DND-41 (cell line): ENCODE data around the gene PRRC2A.
A peak's percentile ranks its signal among the peaks of the same experiment; 100 is the strongest.

Experiments used
- ATAC-seq: fragments of 200-7000 bp; cut with Tn5 transposase; 3 replicates; pipeline ENCODE4 v1.9.1; 2021; ENCODE audit warnings: low read depth; ENCODE audit not compliant: insufficient read depth
- DNase-seq: peaks from one replicate; pipeline ENCODE4 v3.0.0-alpha.2; 2020
- H2AFZ ChIP-seq: 2 replicates; pipeline ENCODE4 v1.6.0; 2012; ENCODE audit warnings: low read depth, low read length
- H3K27ac ChIP-seq: 2 replicates; pipeline ENCODE4 v1.5.1; 2012; ENCODE audit warnings: low read length, inconsistent platforms
- H3K27me3 ChIP-seq: fragments of 200-600 bp; sonication (generic); 2 replicates; pipeline ENCODE4 v1.6.0; 2012; ENCODE audit warnings: low read length, mild to moderate bottlenecking, inconsistent platforms; ENCODE audit not compliant: insufficient read depth, poor library complexity
- H3K36me3 ChIP-seq: 2 replicates; pipeline ENCODE4 v1.5.1; 2012; ENCODE audit warnings: low read length, inconsistent platforms; ENCODE audit not compliant: insufficient read depth
- H3K4me1 ChIP-seq: 2 replicates; pipeline ENCODE4 v1.5.1; 2012; ENCODE audit warnings: mild to moderate bottlenecking, low read length; ENCODE audit not compliant: insufficient read depth
- H3K4me2 ChIP-seq: 2 replicates; pipeline ENCODE4 v1.6.0; 2012; ENCODE audit warnings: mild to moderate bottlenecking, moderate library complexity, low read length, inconsistent platforms; ENCODE audit not compliant: insufficient read depth
- H3K4me3 ChIP-seq, 2 experiments: fragments of 200-600 bp in 1 of 2; shearing (Covaris generic) in 1 of 2; 2 replicates each; pipeline ENCODE4 v1.5.1; 2012 to 2016; ENCODE audit warnings: inconsistent platforms in 2 of 2, low read length in 2 of 2, mild to moderate bottlenecking in 2 of 2, low read depth in 1 of 2, moderate library complexity in 1 of 2
- H3K79me2 ChIP-seq: 2 replicates; pipeline ENCODE4 v1.6.0; 2012; ENCODE audit warnings: low read length, inconsistent platforms; ENCODE audit not compliant: insufficient read depth
- H3K9ac ChIP-seq: 2 replicates; pipeline ENCODE4 v1.6.0; 2012; ENCODE audit warnings: low read depth, mild to moderate bottlenecking, inconsistent platforms, low read length, moderate library complexity
- H3K9me3 ChIP-seq: 2 replicates; pipeline ENCODE4 v1.5.1; 2012; ENCODE audit warnings: low read length, moderate library complexity, mild to moderate bottlenecking, inconsistent platforms; ENCODE audit not compliant: insufficient read depth, severe bottlenecking
- H4K20me1 ChIP-seq: 2 replicates; pipeline ENCODE4 v1.6.0; 2012; ENCODE audit warnings: low read length; ENCODE audit not compliant: insufficient read depth
- EZH2 ChIP-seq: IDR thresholded peaks from 3 replicates; pipeline ENCODE4 v1.6.1; 2012; ENCODE audit warnings: borderline replicate concordance, low read depth, mild to moderate bottlenecking, moderate library complexity, low read length, inconsistent platforms; ENCODE audit not compliant: severe bottlenecking
- TF ChIP-seq, protein P1 (sequence below): IDR thresholded peaks from 2 replicates; pipeline ENCODE4 v1.5.1; 2012; ENCODE audit warnings: borderline replicate concordance, low read length, moderate library complexity, mild to moderate bottlenecking; ENCODE audit not compliant: poor library complexity, severe bottlenecking; ENCODE audit errors: extremely low read depth

The PRRC2A gene

DNA sequence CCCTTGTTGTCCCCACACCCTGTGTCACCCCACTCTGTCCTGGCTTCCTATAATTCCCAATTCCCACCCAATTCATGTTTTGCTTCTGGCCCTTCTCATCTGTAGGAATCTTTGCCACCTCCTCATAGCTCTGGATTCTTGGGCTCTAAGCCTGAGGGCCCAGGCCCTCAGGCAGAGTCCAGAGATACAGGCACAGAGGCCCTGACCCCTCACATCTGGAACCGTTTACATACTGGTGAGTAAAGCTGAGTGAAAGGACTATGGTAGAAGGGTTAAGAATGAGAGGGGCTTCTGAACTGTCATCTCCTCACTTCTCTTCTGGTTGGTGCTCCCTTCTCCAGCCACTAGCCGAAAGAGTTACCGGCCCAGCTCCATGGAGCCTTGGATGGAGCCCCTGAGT lies 13.6 kb downstream of the PRRC2A start:
- peaks cover 67% of the 10 kb centered on the region for H4K20me1 ChIP-seq
- no peak overlapping the region for H3K4me3 ChIP-seq
- no peaks in the 10 kb centered on the region for H3K27me3 ChIP-seq
- no peaks in the 10 kb centered on the region for H3K9me3 ChIP-seq
- ATAC-seq (no peak), DNase-seq (no peak)
- peaks cover 95% of the 10 kb centered on the region for H3K36me3 ChIP-seq
- H3K27ac ChIP-seq: 0 out of 2 replicates have a peak overlapping the region, but pooled peaks have one; percentile 19
- H3K79me2 ChIP-seq: peaks cover 18% of the 10 kb centered on the region
- no peak overlapping the region for H2AFZ ChIP-seq
- TF ChIP-seq, protein P1, sequence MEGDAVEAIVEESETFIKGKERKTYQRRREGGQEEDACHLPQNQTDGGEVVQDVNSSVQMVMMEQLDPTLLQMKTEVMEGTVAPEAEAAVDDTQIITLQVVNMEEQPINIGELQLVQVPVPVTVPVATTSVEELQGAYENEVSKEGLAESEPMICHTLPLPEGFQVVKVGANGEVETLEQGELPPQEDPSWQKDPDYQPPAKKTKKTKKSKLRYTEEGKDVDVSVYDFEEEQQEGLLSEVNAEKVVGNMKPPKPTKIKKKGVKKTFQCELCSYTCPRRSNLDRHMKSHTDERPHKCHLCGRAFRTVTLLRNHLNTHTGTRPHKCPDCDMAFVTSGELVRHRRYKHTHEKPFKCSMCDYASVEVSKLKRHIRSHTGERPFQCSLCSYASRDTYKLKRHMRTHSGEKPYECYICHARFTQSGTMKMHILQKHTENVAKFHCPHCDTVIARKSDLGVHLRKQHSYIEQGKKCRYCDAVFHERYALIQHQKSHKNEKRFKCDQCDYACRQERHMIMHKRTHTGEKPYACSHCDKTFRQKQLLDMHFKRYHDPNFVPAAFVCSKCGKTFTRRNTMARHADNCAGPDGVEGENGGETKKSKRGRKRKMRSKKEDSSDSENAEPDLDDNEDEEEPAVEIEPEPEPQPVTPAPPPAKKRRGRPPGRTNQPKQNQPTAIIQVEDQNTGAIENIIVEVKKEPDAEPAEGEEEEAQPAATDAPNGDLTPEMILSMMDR: no peak
- TF ChIP-seq EZH2: no peak
- H3K4me1 ChIP-seq: no peaks in the 10 kb centered on the region
- no peak overlapping the region for H3K4me2 ChIP-seq
- H3K9ac ChIP-seq: no peak overlapping the region

DNA sequence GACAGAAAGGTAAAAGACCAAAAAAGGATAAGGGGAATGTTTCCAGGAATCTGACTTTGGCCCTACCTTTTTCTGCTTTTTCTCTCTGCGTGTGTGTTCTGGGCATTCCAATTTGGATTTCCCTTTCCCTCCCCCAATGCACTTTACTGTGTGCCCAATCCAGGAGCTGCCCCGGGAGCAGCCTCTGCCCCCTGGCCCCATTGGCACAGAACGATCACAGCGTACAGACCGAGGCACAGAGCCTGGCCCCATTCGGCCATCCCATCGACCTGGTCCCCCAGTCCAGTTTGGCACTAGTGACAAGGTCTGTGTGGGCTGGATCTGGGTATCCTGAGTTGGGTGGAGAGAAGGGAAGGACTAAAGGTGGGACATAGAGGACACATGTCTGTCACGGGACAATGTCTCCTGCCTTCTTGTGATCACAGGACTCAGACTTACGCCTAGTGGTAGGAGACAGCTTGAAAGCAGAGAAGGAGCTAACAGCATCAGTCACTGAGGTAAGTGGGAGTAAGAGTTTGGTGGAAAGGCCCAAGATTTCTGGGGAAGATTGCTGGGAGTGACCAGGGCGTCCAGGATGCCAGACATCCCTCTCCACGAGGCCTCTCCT lies 14.6 kb downstream of the PRRC2A start:
- no peaks in the 10 kb centered on the region for H3K4me1 ChIP-seq
- TF ChIP-seq, protein P1: no peak
- TF ChIP-seq EZH2: no peak
- no peak overlapping the region for H3K4me2 ChIP-seq
- ATAC-seq (no peak), DNase-seq (no peak)
- H3K27me3 ChIP-seq: no peaks in the 10 kb centered on the region
- H3K9me3 ChIP-seq: no peaks in the 10 kb centered on the region
- H3K27ac ChIP-seq: no peak overlapping the region
- peaks cover 95% of the 10 kb centered on the region for H3K36me3 ChIP-seq
- H3K9ac ChIP-seq: no peak overlapping the region
- peaks cover 67% of the 10 kb centered on the region for H4K20me1 ChIP-seq
- H2AFZ ChIP-seq: no peak overlapping the region
- H3K79me2 ChIP-seq: peaks cover 11% of the 10 kb centered on the region
- no peak overlapping the region for H3K4me3 ChIP-seq

DNA sequence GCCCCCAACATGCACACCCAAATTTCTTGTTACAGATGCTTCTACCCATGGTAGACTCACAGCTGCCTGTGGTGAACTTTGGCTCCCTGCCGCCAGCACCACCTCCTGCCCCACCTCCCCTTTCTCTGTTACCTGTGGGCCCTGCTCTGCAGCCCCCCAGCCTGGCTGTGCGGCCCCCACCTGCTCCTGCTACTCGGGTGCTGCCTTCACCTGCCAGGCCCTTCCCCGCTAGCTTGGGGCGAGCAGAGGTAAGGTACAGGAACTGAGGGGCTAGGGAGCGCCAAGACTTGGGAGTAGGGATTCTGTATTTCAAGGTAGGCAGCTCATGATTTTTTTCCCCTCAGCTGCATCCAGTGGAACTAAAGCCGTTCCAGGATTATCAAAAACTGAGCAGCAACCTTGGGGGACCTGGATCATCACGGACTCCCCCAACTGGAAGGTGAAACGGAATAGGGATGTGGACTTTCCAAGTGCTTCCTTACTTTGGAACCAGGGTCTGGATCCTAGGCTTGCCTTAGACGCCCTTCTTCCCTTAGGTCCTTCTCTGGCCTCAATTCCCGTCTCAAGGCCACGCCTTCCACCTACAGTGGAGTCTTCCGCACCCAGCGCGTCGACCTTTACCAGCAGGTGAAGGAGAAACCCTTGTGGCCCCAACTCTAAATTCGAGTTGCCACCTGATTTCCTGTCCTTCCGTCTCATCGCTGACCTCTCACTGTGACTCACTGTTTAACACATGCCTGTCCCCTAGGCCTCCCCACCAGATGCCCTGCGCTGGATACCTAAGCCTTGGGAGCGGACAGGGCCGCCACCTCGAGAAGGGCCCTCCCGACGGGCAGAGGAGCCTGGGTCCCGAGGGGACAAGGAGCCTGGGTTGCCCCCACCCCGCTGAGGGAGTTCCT lies 16.4 kb downstream of the PRRC2A start:
- DNase-seq (no peak), ATAC-seq (peak; percentile 2; the same call in 1 of the 3 replicates)
- H3K36me3 ChIP-seq: peaks cover 95% of the 10 kb centered on the region
- no peak overlapping the region for H3K27ac ChIP-seq
- no peaks in the 10 kb centered on the region for H3K27me3 ChIP-seq
- H3K4me3 ChIP-seq: no peak overlapping the region
- TF ChIP-seq, protein P1: no peak
- no peak for TF ChIP-seq EZH2
- H3K9ac ChIP-seq: no peak overlapping the region
- H2AFZ ChIP-seq: no peak overlapping the region
- peaks cover 56% of the 10 kb centered on the region for H4K20me1 ChIP-seq
- no peaks in the 10 kb centered on the region for H3K4me1 ChIP-seq
- H3K4me2 ChIP-seq: no peak overlapping the region
- no peaks in the 10 kb centered on the region for H3K9me3 ChIP-seq
- no peaks in the 10 kb centered on the region; the same call in none of the 2 replicates for H3K79me2 ChIP-seq
